CD4-positive, alpha-beta T cell (primary cell): ENCODE measurements around the gene ABCG1. TPM values are rescaled to one million over a fixed set of nuclear protein-coding genes. Genes with fewer than 3 reads are reported as not detected.

Experiments
- ATAC-seq: fragments of 200-7000 bp; cut with Tn5 transposase; one replicate; pipeline ENCODE4 v1.10.0; 2022; ENCODE audit warnings: mild to moderate bottlenecking; ENCODE audit not compliant: poor library complexity
- CTCF ChIA-PET: fragments of 350-600 bp; sonication (Branson Sonifier 250); formaldehyde crosslinking; loops from one replicate; lab custom pipeline; 2021; ENCODE audit warnings: antibody characterized with exemption, inconsistent platforms; lab: Charles Lee
- POLR2A ChIA-PET: fragments of 350-600 bp; sonication (Branson Sonifier 250); formaldehyde crosslinking; loops from one replicate; lab custom pipeline; 2021; ENCODE audit warnings: antibody characterized with exemption, inconsistent platforms; lab: Charles Lee
- DNase-seq, 14 experiments: peaks; one replicate each; pipeline ENCODE4 v3.0.0-alpha.2; 2013 to 2020; ENCODE audit warnings: mixed read lengths in 2 of 14
- H3K27ac ChIP-seq, 2 donors: one replicate each; pipeline versions ENCODE4 v1.5.1 to v1.7.0; 2013; ENCODE audit warnings: low read length in 2 of 2, low read depth in 1 of 2, mild to moderate bottlenecking in 1 of 2
- H3K27me3 ChIP-seq, 2 experiments: 1 replicate in 1 of 2; 2 replicates in 1 of 2; pipeline versions ENCODE4 v1.6.1 to v1.7.0; 2013; ENCODE audit warnings: low read length in 2 of 2, control low read depth in 1 of 2, mild to moderate bottlenecking in 1 of 2, moderate library complexity in 1 of 2; ENCODE audit not compliant: insufficient read depth in 2 of 2, control insufficient read depth in 1 of 2
- H3K36me3 ChIP-seq: one replicate; pipeline ENCODE4 v1.6.1; 2013; ENCODE audit warnings: low read length, control low read depth; ENCODE audit not compliant: insufficient read depth
- H3K4me1 ChIP-seq: one replicate; pipeline ENCODE4 v1.6.1; 2013; ENCODE audit warnings: low read length, control low read depth; ENCODE audit not compliant: insufficient read depth
- H3K4me3 ChIP-seq: one replicate; pipeline ENCODE4 v1.5.1; 2013; ENCODE audit warnings: mild to moderate bottlenecking, low read length, moderate library complexity
- H3K9me3 ChIP-seq, 2 experiments: 1 replicate in 1 of 2; 2 replicates in 1 of 2; pipeline versions ENCODE4 v1.6.1 to v1.7.0; 2013; ENCODE audit warnings: low read length in 2 of 2, mild to moderate bottlenecking in 2 of 2, control low read depth in 1 of 2, moderate library complexity in 1 of 2; ENCODE audit not compliant: control insufficient read depth in 1 of 2, insufficient read depth in 1 of 2
- H3K27ac Mint-ChIP-seq: one replicate; pipeline ENCODE4 v1.8.0; 2020; ENCODE audit warnings: mixed read lengths
- H3K27me3 Mint-ChIP-seq: one replicate; pipeline ENCODE4 v1.8.0; 2021; ENCODE audit warnings: mixed read lengths
- H3K36me3 Mint-ChIP-seq: one replicate; pipeline ENCODE4 v1.8.0; 2021; ENCODE audit warnings: low read depth, mixed read lengths
- H3K4me1 Mint-ChIP-seq: one replicate; pipeline ENCODE4 v1.8.0; 2021; ENCODE audit warnings: low read depth, mixed read lengths
- H3K4me3 Mint-ChIP-seq: one replicate; pipeline ENCODE4 v1.8.0; 2020; ENCODE audit warnings: mild to moderate bottlenecking, mixed read lengths
- H3K9me3 Mint-ChIP-seq: one replicate; pipeline ENCODE4 v1.8.0; 2020; ENCODE audit warnings: mixed read lengths
- intact Hi-C, 2 experiments: fragments of 100-400 bp; cut with DNase I in 1 of 2; cut with micrococcal nuclease in 1 of 2; formaldehyde crosslinking; loops; one replicate each; pipeline versions ENCODE4 v1.15.1 to v1.9.0; 2023 to 2025; cut with DNase I, micrococcal nuclease
- total RNA-seq, 174 experiments: library from RNA in 2 of 174; stranded (reverse) in 2 of 174; gene quantifications; one replicate each; pipeline ENCODE4 v1.2.3 and lab custom pipeline; 2021 to 2026
- TF ChIP-seq, protein P1 (sequence below): fragments of 200-600 bp; IDR thresholded peaks from one replicate; pipeline ENCODE4 v1.8.0; 2022; ENCODE audit warnings: antibody characterized with exemption, mild to moderate bottlenecking

The ABCG1 gene
- total RNA-seq, 2 experiments from 2014 or later, result 109 to 116 TPM

GRCh38 chr21:42237577-42237976 is 18.6 kb downstream of the ABCG1 start:
- POLR2A ChIA-PET, result interaction anchor here (1.3 to 3.6 kb wide), 7 partner anchors 9 to 219 kb away, joined by 3 to 33 read pairs (median 5); partner anchors contain the start of gene ABCG1
- peaks cover 82% of the 10 kb centered on the region for H3K4me1 ChIP-seq
- Mint-ChIP-seq H3K9me3 (no peaks in the 10 kb centered on the region), H3K4me1 (peaks cover 80% of the 10 kb centered on the region), H3K4me3 (peak overlapping the region; percentile 76), H3K36me3 (peaks cover 5% of the 10 kb centered on the region), H3K27me3 (no peaks in the 10 kb centered on the region), H3K27ac (peak overlapping the region; percentile 90)
- H3K9me3 ChIP-seq, result no peaks in the 10 kb centered on the region
- CTCF ChIA-PET, result interaction anchor here (1.0 to 4.1 kb wide), 5 partner anchors 10 to 92 kb away, joined by 3 to 30 read pairs (median 7); no protein-coding TSS in a partner anchor
- peak overlapping the region; percentile 83 to 94 for H3K27ac ChIP-seq
- ATAC-seq (no peak), DNase-seq (peak in 6 of 14 experiments; percentile 29 to 69 (median 47))
- H3K27me3 ChIP-seq, result no peaks in the 10 kb centered on the region
- H3K36me3 ChIP-seq, result no peaks in the 10 kb centered on the region
- H3K4me3 ChIP-seq, result peak overlapping the region; percentile 25
- TF ChIP-seq, protein P1, sequence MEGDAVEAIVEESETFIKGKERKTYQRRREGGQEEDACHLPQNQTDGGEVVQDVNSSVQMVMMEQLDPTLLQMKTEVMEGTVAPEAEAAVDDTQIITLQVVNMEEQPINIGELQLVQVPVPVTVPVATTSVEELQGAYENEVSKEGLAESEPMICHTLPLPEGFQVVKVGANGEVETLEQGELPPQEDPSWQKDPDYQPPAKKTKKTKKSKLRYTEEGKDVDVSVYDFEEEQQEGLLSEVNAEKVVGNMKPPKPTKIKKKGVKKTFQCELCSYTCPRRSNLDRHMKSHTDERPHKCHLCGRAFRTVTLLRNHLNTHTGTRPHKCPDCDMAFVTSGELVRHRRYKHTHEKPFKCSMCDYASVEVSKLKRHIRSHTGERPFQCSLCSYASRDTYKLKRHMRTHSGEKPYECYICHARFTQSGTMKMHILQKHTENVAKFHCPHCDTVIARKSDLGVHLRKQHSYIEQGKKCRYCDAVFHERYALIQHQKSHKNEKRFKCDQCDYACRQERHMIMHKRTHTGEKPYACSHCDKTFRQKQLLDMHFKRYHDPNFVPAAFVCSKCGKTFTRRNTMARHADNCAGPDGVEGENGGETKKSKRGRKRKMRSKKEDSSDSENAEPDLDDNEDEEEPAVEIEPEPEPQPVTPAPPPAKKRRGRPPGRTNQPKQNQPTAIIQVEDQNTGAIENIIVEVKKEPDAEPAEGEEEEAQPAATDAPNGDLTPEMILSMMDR, result no peak
- intact Hi-C loops, result loop anchor here (5.0 to 10.0 kb wide), 5 partner anchors 75 to 1547 kb away; partner anchors contain the start of genes PRDM15 (in 1 of the 2) and RRP1 (in 1 of the 2)

- Histone ChIP-seq H3K27ac (peak overlapping the region; percentile 83 to 94), H3K4me1 (peaks cover 80% of the 10 kb centered on the region), H3K36me3 (no peaks in the 10 kb centered on the region), H3K9me3 (no peaks in the 10 kb centered on the region), H3K27me3 (no peaks in the 10 kb centered on the region), H3K4me3 (peak overlapping the region; percentile 25)
- DNase-seq (peak in 13 of 14 experiments; percentile 13 to 90 (median 43)), ATAC-seq (peak; percentile 35)
- intact Hi-C loops, result loop anchor here (1.0 to 10.0 kb wide), 7 partner anchors 18 to 1546 kb away; partner anchors contain the start of genes PRDM15 (in 1 of the 2) and RRP1 (in 1 of the 2)
- peak overlapping the region; percentile 90 for H3K27ac Mint-ChIP-seq
- ChIA-PET CTCF (interaction anchor here (1.0 to 4.1 kb wide), 7 partner anchors 10 to 143 kb away, joined by 3 to 30 read pairs (median 3); no protein-coding TSS in a partner anchor), POLR2A (interaction anchor here (0.7 to 3.6 kb wide), 14 partner anchors 10 to 312 kb away, joined by 3 to 33 read pairs (median 4); partner anchors contain the start of genes ABCG1 and UBASH3A)
- TF ChIP-seq, protein P1, result no peak
- peaks cover 76% of the 10 kb centered on the region for H3K4me1 Mint-ChIP-seq
- H3K9me3 Mint-ChIP-seq, result no peaks in the 10 kb centered on the region
- peak overlapping the region; percentile 76 for H3K4me3 Mint-ChIP-seq
- peaks cover 4% of the 10 kb centered on the region for H3K36me3 Mint-ChIP-seq
- no peaks in the 10 kb centered on the region for H3K27me3 Mint-ChIP-seq
These were observed 19.4 kb downstream of the ABCG1 start for GRCh38 chr21:42238185-42238934.

DNA sequence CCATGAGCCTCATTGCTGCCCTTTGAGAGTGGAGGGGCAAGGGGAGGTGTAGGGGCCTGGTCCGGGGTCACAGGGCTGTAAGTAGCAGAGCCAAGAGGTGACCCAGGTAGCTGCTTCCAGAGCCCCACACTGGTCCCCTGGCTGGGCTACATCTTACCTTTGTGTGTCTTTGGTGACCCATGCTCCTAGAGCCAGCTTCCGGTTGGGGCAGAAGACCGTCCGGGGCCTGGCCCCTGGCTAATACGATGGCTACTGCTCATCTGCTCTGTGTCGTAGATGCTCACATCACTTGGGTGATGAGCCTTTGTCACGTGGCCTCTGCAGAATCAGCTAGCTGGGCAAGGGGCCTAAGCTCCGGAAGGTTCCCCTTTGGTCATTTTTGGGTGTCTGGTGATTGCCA is 20.6 kb downstream of the ABCG1 start:
- no peaks in the 10 kb centered on the region for H3K36me3 ChIP-seq
- Mint-ChIP-seq H3K4me3 (no peak overlapping the region), H3K9me3 (no peaks in the 10 kb centered on the region), H3K4me1 (peaks cover 65% of the 10 kb centered on the region), H3K27me3 (no peaks in the 10 kb centered on the region), H3K27ac (no peak overlapping the region), H3K36me3 (no peaks in the 10 kb centered on the region)
- H3K9me3 ChIP-seq, result no peaks in the 10 kb centered on the region
- H3K4me3 ChIP-seq, result no peak overlapping the region
- no peak overlapping the region for H3K27ac ChIP-seq
- TF ChIP-seq, protein P1, result no peak
- no peaks in the 10 kb centered on the region for H3K27me3 ChIP-seq
- H3K4me1 ChIP-seq, result peaks cover 68% of the 10 kb centered on the region
- CTCF ChIA-PET, result interaction anchor here (1.3 to 4.1 kb wide), 4 partner anchors 11 to 94 kb away, joined by 3 to 30 read pairs (median 10); no protein-coding TSS in a partner anchor
- no peak for ATAC-seq
- no peak for DNase-seq
- intact Hi-C loops, result loop anchor here (2.0 to 10.0 kb wide), 6 partner anchors 19 to 1545 kb away; partner anchors contain the start of genes PRDM15 (in 1 of the 2) and RRP1 (in 1 of the 2)
- POLR2A ChIA-PET, result interaction anchor here (0.6 to 3.6 kb wide), 9 partner anchors 11 to 313 kb away, joined by 3 to 33 read pairs (median 5); partner anchors contain the start of genes ABCG1 and UBASH3A
